Measurements from ENCODE around the gene ARRB2.
A peak's percentile ranks its signal among the peaks of the same experiment; 100 is the strongest.

The ARRB2 gene

DNA sequence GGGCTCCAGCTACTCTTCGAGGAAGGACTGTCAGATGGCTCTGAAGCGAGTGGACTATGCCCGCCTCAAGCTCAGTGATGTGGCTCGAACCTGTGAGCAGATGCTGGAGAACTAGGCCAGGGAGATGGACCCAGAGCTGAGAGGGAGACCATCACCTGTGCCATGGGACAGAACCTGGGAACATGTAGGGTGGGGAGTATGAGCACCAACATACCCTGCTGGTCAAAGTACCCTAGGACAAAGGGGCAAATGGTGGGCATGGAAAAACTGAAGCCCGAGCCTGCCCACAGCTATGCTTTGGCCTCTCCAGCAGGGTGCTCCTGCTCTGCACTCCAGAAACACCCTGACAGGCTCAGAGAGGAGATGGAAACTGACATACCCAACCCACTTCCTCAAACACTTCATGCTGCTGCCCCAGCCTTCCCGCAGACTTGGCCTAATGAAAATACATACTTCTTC is 22.7 kb downstream of the ARRB2 start:
- DNase-seq: no peak

DNA sequence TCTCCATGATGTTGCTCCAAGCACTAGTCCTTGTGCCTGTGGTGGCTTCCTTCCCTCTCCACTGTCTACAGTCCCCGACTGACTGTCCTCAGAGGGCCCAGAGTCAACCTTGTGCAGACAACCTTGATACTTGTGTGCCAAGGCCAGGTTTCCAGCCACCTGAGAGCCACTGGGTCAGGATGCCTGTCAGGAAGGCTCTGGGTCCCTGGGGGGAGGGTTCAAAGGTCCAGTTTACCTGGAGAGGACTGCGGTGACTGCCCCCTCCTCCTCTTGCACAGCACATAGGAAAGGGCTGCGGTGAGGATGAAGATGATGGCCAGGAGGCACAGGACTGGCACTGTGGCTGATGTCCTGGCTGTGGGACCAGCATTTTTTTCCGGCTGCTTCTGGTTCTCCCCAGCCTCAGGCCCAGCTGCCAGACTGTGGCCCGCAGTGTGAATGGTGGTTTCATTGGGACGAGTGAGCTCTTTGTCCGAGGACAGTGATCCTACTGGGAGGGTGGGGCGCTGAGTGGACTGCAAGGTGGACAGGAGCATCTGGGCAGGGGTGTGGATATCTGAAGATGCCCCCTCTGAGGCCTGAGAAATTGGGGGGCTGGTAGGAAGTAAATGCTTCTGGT is 24.5 kb downstream of the ARRB2 start:
- DNase-seq: no peak

DNA sequence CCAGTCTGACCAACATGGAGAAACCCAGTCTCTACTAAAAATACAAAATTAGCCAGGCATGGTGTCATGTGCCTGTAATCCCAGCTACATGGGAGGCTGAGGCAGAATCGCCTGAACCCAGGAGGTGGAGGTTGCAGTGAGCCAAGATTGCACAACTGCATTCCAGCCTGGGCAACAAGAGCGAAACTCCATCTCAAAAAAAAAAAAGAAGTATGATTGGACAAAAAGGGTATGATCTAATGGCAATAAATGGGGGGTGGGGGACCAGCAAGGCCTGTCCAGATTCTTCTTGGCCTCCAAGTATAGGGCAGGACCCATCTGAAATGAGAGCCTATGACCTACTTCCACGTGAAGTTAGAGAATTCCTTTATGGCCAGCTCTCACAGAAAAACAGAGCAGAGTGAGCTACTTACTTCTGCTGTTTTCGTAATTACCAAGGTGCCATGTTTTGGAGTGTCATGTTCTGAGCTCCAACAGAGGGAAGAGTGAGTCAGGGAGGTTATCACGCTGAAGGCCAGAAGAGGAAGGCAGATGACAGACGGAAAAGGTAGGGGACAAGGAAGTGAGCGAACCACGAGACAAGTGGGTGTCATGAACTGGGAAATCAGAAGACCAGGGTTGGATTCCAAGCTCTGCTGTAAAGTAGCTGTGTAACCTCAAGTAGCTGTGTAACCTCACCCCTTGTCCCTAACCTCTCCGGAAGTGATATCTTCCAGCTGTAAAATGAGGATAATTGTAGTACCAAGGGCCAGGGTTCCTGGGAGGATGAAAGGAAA is 25.6 kb downstream of the ARRB2 start:
- no peak for DNase-seq

DNA sequence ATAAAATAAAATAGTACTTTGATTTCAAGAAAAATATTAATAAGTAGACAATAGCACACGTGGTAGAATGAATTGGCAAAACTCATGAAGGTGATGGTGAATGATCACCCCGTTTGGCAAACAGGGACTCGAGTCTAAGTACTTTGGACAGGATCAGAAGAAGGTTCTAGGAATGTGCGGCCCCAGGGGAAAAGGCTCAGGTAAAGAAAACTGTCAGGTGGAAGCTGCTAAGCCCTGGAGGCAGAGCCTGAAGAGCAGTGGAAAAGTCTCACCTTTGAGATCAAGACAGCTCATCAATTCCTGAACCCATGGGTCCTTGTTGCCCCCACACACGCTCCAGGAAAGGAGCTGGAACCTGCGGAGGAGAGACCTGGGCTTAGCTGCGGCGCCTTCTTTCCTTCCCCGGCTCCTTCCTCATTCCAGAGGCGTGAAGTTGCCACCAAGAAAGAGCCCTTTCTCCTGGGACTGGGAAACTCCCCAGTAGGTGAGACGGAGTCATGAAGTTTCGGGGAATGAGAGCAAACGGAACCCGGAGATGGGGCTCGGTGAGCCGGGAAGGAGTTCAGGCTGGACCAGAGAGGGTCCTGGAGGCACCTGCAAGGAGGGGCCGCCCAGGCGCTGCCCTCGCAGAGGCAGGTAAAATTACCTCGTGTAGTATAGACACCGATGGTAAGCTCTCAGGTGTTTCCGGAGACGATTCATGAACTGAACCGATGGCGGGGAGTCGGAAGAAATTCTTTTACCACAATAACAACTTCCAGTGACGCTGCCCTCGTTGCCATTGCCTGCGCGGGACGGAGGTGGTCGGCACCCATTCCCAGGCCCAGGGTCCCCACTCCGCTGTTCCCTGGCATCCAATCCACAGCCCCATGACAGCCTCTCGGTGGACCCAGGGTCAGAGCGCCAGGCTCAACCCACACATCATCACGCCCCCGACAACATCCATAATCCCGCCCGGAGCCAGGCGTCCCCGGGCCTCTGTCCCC is 28.0 kb downstream of the ARRB2 start:
- DNase-seq: no peak

DNA sequence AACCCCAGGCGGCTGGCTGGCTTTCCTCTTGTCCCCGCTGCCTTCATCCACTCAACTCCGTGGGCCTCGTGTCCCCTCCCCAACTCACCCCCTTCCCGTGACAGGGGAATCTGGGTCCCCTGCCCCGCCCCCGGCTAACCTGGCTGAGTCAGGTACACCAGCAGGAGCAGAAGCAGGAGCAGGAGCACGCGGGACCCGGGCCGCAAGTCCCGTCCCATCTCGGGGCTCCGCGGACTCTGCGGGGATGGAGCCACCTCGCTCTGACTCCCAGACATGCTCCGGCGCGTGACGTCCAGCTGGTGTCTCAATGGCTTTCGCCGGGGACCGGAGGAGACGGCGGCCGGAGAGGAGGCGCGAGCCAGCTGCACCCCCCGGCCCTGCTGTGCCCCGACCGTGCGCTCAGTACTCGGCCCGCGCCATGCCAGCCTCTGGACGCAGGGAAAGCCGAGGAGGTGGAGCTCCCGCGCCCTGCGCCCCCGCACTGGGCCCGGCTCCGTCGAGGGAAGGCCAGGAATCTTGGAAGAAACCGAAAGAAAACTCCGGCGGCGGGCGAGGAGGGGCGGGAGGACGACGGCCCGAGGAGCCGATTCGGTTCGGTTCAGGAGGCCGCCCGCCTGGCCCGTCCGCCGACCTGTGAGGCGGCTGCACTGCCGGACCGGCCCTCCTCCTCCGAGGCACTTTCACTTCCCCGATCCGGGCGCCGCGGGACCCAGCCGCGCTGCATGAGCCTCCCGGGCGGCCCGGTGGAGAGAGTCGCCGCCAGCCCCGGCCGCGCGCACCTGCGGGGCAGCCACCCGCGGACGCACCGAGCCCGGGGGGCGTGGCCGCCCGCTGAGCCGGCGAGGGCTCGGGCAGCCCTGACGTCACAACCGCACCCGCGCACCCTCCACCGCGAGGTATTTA is 28.9 kb downstream of the ARRB2 start, which contains the start of the genes CXCL16 and ZMYND15:
TSS of gene CXCL16 (minus strand) at position 807 of the 903 bp plus-strand sequence. CDS start at position 218, 589 bp downstream.
TSS of gene ZMYND15 (plus strand) at position 712 of the 903 bp plus-strand sequence. CDS start 716 bp downstream, outside the sequence.
- DNase-seq: peak; percentile 64

DNA sequence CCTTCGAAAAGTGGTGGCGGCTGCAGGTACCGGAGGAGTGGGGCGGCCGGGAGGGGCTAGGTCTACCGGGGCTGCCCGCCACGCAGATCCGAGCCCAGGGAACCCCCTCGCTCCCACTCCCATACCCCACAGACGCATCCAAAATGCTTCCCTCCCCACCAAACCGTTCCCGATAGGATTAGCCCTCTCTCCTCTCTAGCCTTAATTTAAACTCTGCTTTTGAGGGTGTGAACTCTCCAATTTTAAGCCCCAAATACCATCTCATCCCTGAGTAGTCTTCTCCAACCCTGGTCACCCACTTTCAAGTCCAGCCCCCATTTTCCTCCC is 29.6 kb downstream of the ARRB2 start:
- DNase-seq: no peak

DNA sequence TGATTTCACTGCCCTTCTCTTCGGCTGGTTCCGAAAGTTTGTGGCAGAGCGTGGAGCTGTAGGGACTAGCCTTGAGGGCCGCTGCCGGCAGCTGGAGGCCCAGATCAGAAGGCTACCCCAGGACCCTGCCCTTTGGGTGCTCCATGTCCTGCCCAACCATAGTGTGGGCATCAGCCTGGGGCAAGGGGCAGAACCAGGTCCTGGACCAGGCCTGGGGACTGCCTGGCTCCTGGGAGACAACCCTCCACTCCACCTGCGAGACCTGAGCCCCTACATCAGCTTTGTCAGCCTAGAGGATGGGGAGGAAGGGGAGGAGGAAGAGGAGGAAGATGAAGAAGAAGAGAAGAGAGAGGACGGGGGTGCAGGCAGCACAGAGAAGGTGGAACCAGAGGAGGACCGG is 30.2 kb downstream of the ARRB2 start:
- no peak for DNase-seq

DNA sequence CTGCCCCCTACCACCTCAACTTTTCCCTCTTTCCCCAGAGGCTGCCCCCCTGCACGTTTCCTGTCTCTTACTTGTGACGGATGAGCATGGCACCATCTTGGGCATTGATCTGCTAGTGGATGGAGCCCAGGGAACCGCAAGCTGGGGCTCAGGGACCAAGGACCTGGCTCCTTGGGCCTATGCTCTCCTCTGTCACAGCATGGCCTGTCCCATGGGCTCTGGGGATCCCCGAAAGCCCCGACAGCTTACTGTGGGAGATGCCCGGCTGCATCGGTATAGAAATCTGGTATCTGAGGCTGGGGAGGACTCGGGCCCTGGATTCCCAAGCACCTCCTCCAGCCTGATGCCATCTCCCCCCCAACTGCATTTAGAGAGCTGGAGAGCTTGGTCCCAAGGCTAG is 31.1 kb downstream of the ARRB2 start:
- DNase-seq: no peak

DNA sequence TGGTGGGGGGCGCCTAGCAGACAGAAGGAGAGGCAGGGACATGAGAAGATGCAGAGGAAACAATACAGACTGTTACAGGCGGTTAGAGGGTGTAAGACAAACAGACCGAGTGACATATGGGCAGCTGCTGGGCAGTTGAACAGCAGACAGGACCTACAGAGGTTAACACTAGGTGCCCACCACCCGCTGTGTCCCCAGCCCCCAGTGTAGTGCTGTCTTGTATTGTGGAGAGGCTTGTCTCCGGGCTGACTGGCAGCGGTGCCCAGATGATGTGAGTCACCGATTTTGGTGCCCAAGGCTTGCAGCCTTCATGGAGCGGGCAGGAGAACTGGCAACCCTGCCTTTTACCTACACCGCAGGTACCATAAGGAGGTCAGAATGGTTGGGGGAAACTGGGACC is 31.7 kb downstream of the ARRB2 start:
- DNase-seq: no peak

DNA sequence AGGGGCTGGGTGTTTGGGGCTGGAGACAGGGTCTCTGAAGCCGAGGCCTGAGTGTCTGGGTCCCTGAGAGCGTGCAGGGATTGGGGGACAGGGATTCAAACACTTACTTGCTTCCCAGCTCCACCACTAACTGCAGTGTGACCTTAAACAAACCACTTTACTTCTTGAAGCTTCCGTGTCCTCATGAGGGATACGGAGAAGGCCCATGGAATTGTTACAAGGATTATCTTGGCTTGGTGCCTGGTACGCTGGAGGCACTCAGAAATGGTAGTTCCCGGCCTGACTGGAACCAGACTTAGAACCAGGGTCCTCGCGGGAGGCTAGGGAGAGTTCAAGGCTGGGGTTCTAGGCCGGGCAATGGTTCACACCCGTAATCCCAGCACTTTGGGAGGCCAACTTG is 32.2 kb downstream of the ARRB2 start:
- DNase-seq: no peak

DNA sequence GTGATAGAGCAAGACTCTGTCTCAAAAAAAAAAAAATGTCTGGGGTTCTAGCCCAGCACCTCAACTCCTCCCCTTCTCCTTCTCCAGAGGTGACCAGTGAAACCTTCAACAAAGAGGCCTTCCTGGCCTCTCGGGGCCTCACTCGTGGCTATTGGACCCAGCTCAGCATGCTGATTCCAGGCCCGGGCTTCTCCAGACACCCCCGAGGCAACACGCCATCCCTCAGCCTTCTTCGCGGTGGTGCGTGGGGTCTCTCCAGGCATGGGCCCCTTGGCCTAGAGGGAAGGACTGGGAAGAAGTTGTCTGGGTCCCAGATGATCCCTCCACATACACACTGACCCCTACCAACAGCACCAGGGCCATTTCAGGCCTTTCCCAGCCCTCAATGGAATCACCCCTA is 32.8 kb downstream of the ARRB2 start:
- DNase-seq: no peak

DNA sequence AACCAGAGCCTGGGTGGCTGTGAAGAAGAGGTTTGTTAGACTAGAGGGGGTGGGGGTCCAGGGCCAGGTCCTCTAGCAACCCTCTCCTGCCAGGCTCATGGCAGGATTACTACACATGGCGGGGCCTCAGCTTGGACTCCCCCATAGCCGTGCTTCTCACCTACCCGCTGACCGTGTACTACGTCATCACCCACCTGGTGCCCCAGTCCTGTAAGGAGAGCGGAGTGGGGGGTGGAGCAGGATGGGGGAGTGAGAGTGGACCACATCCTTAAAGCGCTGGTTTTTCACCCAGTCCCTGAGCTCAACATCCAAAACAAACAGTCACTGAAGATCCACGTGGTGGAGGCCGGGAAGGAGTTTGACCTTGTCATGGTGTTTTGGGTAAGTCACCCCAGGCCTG is 33.5 kb downstream of the ARRB2 start:
- DNase-seq: no peak

DNA sequence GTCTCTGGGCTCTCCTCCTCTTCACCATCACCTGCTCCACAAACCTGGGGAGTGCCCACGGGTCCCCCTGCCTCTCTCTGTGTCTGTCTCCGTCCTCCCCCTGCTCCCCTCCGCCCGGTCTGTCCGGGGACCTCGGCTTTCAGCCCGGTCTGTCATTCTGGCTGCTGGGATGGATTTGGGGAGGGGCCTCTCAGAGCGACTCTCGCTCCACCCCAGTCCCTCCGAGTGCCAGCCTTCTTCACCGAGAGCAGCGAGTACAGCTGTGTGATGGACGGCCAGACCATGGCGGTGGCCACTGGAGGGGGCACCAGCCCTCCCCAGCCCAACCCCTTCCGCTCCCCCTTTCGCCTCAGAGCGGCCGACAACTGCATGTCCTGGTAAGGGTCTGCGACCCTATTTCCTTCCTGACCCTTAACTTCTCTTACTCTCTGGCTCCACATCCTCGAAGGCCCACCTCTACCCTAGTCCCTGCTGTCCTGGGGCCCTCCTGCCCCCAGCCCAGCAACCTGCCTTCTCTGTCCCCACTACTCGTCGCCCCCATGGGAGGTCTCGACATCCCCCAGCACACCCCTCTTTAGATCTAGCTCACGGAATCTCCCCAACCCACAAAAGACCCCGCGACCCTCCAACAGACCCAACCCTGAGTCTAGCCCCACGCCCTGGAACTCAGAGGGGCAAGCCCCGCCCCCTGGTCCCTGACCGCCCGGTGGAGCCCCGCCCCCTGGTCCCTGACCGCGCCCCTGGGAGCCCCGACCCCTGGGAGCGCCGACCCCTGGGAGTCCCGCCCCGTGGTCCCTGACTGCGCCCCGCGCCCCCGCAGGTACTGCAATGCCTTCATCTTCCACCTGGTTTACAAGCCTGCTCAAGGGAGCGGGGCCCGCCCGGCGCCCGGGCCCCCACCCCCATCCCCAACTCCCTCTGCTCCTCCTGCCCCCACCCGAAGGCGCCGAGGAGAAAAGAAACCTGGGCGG is 34.9 kb downstream of the ARRB2 start:
- no peak for DNase-seq

DNA sequence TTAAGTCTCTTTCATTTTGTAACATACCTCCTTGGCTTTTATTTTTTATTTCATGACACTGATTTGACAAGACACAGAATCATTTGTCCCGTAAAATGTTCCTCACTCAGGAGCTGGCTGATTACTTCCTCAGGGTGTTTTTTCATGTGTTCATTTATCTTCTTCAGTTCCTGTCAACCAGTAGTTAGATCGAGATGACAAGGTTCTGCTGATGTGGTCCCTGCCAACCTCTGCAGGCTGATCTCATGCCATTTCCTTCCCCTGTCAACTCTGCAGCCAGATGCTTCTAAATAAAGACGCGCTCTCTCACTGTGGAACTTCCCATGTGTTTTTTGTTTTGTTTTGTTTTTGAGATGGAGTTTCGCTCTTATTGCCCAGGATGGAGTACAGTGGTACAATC is 37.4 kb downstream of the ARRB2 start:
- no peak for DNase-seq

DNA sequence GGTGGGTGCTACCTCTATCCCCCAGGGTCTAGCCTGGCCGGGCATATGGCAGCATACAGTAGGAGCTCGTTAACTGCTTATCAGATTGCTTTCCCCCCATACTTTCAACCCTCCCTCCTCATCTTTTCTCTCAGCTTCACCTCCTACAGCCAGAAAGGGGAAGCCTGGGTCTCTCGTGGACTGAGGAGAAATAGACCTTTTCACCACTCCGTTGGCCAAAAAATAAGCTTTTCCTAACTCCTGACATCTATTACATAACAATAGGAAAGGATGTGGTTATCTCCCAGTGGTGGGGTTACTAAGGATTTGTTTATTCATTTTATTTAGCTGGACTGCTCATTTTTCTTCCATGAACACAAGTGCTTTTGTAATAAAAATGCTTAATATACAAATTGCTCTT is 38.3 kb downstream of the ARRB2 start:
- DNase-seq: no peak

DNA sequence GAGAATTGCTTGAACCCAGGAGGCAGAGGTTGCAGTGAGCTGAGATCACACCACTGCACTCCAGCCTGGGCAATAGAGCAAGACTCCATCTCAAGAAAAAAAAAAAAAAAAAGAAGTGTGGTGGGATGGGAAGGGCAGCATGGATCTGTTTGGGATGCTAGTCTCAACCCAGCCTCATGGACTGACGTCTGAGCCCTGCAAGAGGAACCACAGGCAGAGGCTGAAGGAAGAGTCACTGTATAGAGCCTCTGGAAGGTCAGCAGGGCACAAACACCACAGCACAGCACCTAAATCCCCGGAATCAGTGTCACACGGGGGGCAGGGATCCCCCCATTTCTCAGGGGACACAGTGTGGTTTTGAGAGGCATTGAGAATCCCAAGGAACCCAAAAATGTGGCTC is 40.2 kb downstream of the ARRB2 start:
- DNase-seq: no peak

DNA sequence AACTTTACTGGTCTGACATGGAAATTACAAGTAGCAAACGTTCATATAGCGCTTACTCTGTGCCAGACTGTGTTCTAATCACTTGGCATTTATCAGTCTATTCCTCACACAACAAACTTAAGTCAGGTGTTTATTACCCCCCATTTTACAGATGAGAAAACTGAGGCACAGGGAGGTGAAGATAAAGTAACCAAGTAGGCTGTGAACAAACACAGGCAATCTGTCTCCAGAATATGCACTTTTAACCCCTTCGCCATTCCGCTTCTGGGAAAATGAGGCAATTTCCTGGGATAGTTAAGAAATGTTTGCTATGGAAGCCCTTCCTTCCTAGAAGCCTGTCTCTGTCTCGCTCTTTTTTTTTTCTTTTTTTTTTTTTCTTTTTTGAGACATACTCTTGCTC is 41.5 kb downstream of the ARRB2 start:
- DNase-seq: no peak

DNA sequence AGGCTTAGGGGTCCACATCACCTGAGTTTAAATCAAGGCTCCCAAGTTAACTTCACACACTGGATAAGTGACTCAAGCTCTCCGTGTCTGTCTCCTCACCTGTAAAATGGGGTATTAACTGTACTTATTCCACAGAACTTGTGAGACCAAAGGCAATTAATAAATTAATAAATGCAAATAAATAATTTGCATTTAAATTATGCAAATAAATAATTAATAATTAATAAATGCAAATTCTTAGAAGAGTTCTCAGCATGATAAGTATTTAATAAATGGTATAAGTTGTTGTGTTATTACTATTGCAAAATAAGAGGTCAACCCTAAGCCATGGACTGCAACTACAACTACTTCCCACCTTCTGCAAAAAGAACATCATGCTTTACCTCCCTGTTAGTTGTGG is 43.0 kb downstream of the ARRB2 start:
- DNase-seq: no peak

DNA sequence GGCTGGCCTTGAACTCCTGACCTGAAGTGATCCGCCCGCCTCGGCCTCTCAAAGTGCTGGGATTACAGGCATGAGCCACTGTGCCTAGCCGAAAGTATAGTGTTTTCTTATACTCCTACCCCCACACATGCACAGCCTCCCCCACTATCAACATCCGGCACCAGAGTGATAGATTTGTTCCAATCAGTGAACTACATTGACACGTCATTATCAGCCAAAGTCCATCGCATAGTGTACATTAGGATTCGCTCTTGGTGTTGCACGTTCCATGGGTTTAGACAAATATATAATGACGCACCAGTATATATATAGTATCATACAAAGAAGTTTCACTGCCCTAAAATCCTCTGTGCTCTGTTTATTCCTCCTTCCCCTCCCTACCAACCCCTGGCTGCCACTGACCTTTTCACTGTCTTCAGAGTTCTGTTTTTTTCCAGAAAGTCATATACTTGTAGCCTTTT is 49.4 kb downstream of the ARRB2 start:
- no peak for DNase-seq

DNA sequence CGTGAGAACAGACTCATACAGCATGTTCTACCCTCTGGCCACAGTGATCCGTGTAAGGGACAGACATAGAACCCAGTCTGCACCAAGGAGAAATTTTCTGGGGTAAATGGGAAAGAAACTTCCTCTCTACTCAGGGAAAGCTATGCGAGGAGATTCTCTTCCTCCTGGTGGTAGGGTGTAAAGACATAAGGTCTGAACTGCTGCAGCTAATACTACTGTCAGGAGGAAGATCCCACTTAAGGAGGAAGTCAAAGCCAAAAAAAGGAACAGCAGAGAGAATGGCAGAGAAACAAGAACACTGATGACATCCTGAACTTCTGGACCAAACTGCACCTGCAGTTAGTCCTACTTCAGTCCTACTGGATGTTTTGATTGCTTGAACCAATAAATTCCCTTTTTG is 54.2 kb downstream of the ARRB2 start:
- DNase-seq: no peak

DNA sequence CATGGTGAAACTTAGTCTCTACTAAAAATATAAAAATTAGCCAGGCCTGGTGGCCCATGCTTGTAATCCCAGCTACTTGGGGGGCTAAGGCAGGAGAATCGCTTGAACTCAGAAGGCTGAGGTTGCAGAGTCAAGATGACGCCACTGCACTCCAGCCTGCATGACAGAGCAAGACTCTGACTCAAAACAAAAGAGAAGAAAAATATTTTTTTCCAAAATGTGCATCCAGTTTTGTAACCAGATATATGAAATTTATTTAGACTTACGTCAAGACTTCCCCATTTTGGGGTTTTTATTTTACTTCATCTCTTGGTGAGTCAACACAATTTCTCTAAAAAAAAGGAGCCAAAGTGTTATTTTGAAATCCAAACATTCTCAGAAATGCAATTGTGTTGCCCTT is 55.8 kb downstream of the ARRB2 start:
- DNase-seq: no peak

Data from 8988T (cell line).